HEK293 (cell line): Measurements from ENCODE around the gene IKZF4.

Experiments used
- BCL11A ChIP-seq: fragments of 450-650 bp; formaldehyde crosslinking; IDR thresholded peaks from 2 replicates; pipeline ENCODE4 v1.5.1; 2016; ENCODE audit warnings: low read depth, missing biosample characterization, missing genetic modification characterization
- FEZF1 ChIP-seq: fragments of 450-650 bp; formaldehyde crosslinking; IDR thresholded peaks from 2 replicates; pipeline ENCODE4 v1.5.1; 2016; ENCODE audit warnings: missing biosample characterization, missing genetic modification characterization
- HOXA7 ChIP-seq: sonication (generic); formaldehyde crosslinking; IDR thresholded peaks from 2 replicates; pipeline ENCODE4 v1.8.1; 2022; ENCODE audit warnings: missing genetic modification reagents, borderline replicate concordance
- HOXC10 ChIP-seq: sonication (generic); formaldehyde crosslinking; IDR thresholded peaks from 2 replicates; pipeline ENCODE4 v1.8.1; 2023; ENCODE audit warnings: mild to moderate bottlenecking, missing genetic modification reagents
- KLF1 ChIP-seq: fragments of 450-650 bp; formaldehyde crosslinking; IDR thresholded peaks from 2 replicates; pipeline ENCODE4 v1.5.1; 2016; ENCODE audit warnings: missing biosample characterization, missing genetic modification characterization
- PRDM1 ChIP-seq: fragments of 450-650 bp; formaldehyde crosslinking; IDR thresholded peaks from 2 replicates; pipeline ENCODE4; 2016; ENCODE audit warnings: missing biosample characterization, missing genetic modification characterization
- SCRT2 ChIP-seq: fragments of 450-650 bp; formaldehyde crosslinking; IDR thresholded peaks from 2 replicates; pipeline ENCODE4 v1.5.1; 2016; ENCODE audit warnings: missing biosample characterization, missing genetic modification characterization
- YY1 ChIP-seq: fragments of 450-650 bp; formaldehyde crosslinking; IDR thresholded peaks from 2 replicates; pipeline ENCODE4 v1.5.1; 2018; ENCODE audit warnings: missing biosample characterization, missing genetic modification characterization
- ZBTB21 ChIP-seq: fragments of 450-650 bp; formaldehyde crosslinking; IDR thresholded peaks from 2 replicates; pipeline ENCODE4 v1.5.1; 2017; ENCODE audit warnings: missing biosample characterization, missing genetic modification characterization
- ZEB2 ChIP-seq: fragments of 450-650 bp; formaldehyde crosslinking; IDR thresholded peaks from 2 replicates; pipeline ENCODE4 v1.5.1; 2016; ENCODE audit warnings: missing biosample characterization, missing genetic modification characterization
- ZNF223 ChIP-seq: fragments of 450-650 bp; formaldehyde crosslinking; IDR thresholded peaks from 2 replicates; pipeline ENCODE4 v1.5.1; 2016; ENCODE audit warnings: missing biosample characterization, missing genetic modification characterization
- ZNF302 ChIP-seq: fragments of 450-650 bp; formaldehyde crosslinking; IDR thresholded peaks from 2 replicates; pipeline ENCODE4 v1.5.1; 2016; ENCODE audit warnings: missing biosample characterization, missing genetic modification characterization, low read depth
- ZNF529 ChIP-seq: fragments of 450-650 bp; formaldehyde crosslinking; IDR thresholded peaks from 2 replicates; pipeline ENCODE4 v1.5.1; 2017; ENCODE audit warnings: missing genetic modification characterization, missing biosample characterization; ENCODE audit not compliant: insufficient replicate concordance
- ZNF549 ChIP-seq: fragments of 450-650 bp; IDR thresholded peaks from 2 replicates; pipeline ENCODE4 v1.5.1; 2018; ENCODE audit warnings: missing biosample characterization, missing genetic modification characterization, mild to moderate bottlenecking, inconsistent platforms, moderate library complexity
- ZNF621 ChIP-seq: fragments of 450-650 bp; formaldehyde crosslinking; IDR thresholded peaks from 2 replicates; pipeline ENCODE4 v1.5.1; 2017; ENCODE audit warnings: missing biosample characterization, missing genetic modification characterization
- ZNF626 ChIP-seq: fragments of 450-650 bp; sonication (Bioruptor Pico); formaldehyde crosslinking; IDR thresholded peaks from 2 replicates; pipeline ENCODE4 v1.5.1; 2018; ENCODE audit warnings: missing biosample characterization, missing genetic modification characterization, inconsistent platforms
- ZNF670 ChIP-seq: fragments of 450-650 bp; formaldehyde crosslinking; IDR thresholded peaks from 2 replicates; pipeline ENCODE4 v1.5.1; 2016; ENCODE audit warnings: missing biosample characterization, missing genetic modification characterization, low read depth
- ZNF777 ChIP-seq: fragments of 450-650 bp; formaldehyde crosslinking; IDR thresholded peaks from 2 replicates; pipeline ENCODE4 v1.5.1; 2017; ENCODE audit warnings: missing biosample characterization, missing genetic modification characterization, borderline replicate concordance
- ZNF791 ChIP-seq: fragments of 450-650 bp; formaldehyde crosslinking; IDR thresholded peaks from 2 replicates; pipeline ENCODE4 v1.5.1; 2016; ENCODE audit warnings: missing biosample characterization, missing genetic modification characterization
- ZNF792 ChIP-seq: fragments of 450-650 bp; formaldehyde crosslinking; IDR thresholded peaks from 2 replicates; pipeline ENCODE4 v1.5.1; 2016; ENCODE audit warnings: missing biosample characterization, missing genetic modification characterization
- ZSCAN30 ChIP-seq: fragments of 450-650 bp; IDR thresholded peaks from 2 replicates; pipeline ENCODE4 v1.5.1; 2018; ENCODE audit warnings: missing biosample characterization, mild to moderate bottlenecking, missing genetic modification characterization, moderate library complexity
- TF ChIP-seq, protein P1 (sequence below): fragments of 450-650 bp; formaldehyde crosslinking; IDR thresholded peaks from 2 replicates; pipeline ENCODE4 v1.5.1; 2016; ENCODE audit warnings: missing biosample characterization, missing genetic modification characterization
- TF ChIP-seq, protein P2 (sequence below): fragments of 450-650 bp; formaldehyde crosslinking; IDR thresholded peaks from 2 replicates; pipeline ENCODE4 v1.5.1; 2016; ENCODE audit warnings: missing biosample characterization, missing genetic modification characterization, low read depth
- TF ChIP-seq, protein P3 (sequence below): fragments of 450-650 bp; formaldehyde crosslinking; IDR thresholded peaks from 2 replicates; pipeline ENCODE4 v1.5.1; 2017; ENCODE audit warnings: missing biosample characterization, missing genetic modification characterization
- TF ChIP-seq, protein P4 (sequence below): fragments of 450-650 bp; formaldehyde crosslinking; IDR thresholded peaks from 2 replicates; pipeline ENCODE4 v1.5.1; 2017; ENCODE audit warnings: missing biosample characterization, missing genetic modification characterization
- TF ChIP-seq, protein P5 (sequence below): fragments of 450-650 bp; IDR thresholded peaks from 2 replicates; pipeline ENCODE4 v1.5.1; 2018; ENCODE audit warnings: missing biosample characterization, mild to moderate bottlenecking, missing genetic modification characterization
- TF ChIP-seq, protein P6 (sequence below): fragments of 450-650 bp; formaldehyde crosslinking; IDR thresholded peaks from 2 replicates; pipeline ENCODE4 v1.5.1; 2017; ENCODE audit warnings: missing biosample characterization, missing genetic modification characterization
- TF ChIP-seq, protein P7 (sequence below): fragments of 450-650 bp; formaldehyde crosslinking; IDR thresholded peaks from 2 replicates; pipeline ENCODE4 v1.5.1; 2017; ENCODE audit warnings: missing biosample characterization, missing genetic modification characterization

IKZF4 gene

DNA sequence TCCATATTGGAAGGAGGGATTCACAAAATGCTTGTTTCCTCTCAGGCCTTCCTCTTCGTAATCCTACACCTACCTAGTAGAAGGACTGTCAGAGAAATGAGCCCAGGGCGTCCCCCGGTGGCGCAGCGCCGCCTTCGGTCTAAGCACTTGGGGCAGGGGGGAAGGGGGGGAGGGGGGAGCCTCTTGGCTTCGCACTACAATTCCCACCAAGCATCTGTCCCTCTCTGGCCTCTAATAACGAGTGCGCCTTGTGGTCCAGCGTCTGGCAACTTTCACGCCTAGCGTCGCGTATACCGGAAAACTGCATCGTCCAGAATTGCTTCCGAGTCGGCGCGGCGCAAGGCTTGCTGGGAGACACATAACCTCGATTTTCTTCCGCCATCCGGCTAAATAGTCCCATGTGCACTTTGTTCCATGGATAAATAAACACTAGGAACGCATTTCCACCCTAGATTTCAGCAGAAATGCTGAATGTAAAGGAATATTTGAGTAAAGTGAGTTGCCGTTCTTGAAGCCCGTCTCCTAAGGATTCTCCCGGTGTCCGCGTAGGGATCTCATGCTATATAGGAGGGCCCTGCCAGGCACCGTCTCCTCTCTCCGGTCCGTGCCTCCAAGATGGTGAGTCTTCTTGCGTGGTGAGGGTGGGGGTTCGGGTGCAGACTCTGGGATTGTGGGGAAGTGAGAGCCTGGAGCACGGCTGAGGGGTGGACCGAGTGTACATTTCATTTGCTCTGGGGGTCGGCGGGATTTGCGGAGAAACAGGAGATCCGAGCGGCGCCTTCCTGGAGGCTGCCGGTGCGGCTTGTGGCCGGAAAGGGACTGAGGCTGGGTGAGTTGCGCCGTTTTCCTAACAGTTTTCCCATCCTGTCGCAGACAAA is 20.9 kb downstream of the IKZF4 start, which contains the start of gene RPS26 (continued):
- TF ChIP-seq, protein P1, sequence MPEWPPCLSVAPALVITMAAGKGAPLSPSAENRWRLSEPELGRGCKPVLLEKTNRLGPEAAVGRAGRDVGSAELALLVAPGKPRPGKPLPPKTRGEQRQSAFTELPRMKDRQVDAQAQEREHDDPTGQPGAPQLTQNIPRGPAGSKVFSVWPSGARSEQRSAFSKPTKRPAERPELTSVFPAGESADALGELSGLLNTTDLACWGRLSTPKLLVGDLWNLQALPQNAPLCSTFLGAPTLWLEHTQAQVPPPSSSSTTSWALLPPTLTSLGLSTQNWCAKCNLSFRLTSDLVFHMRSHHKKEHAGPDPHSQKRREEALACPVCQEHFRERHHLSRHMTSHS (tag by site-specific recombination): no peak
- TF ChIP-seq, protein P2, sequence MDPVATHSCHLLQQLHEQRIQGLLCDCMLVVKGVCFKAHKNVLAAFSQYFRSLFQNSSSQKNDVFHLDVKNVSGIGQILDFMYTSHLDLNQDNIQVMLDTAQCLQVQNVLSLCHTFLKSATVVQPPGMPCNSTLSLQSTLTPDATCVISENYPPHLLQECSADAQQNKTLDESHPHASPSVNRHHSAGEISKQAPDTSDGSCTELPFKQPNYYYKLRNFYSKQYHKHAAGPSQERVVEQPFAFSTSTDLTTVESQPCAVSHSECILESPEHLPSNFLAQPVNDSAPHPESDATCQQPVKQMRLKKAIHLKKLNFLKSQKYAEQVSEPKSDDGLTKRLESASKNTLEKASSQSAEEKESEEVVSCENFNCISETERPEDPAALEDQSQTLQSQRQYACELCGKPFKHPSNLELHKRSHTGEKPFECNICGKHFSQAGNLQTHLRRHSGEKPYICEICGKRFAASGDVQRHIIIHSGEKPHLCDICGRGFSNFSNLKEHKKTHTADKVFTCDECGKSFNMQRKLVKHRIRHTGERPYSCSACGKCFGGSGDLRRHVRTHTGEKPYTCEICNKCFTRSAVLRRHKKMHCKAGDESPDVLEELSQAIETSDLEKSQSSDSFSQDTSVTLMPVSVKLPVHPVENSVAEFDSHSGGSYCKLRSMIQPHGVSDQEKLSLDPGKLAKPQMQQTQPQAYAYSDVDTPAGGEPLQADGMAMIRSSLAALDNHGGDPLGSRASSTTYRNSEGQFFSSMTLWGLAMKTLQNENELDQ (tag by site-specific recombination): peak; percentile 19; the same call in 1 of the 2 replicates
- TF ChIP-seq FEZF1 (tag by site-specific recombination): peak; percentile 52; the same call in 1 of the 2 replicates
- TF ChIP-seq YY1: peak; percentile 94
- TF ChIP-seq HOXA7 (CRISPR knock-in tag): no peak
- TF ChIP-seq PRDM1 (tag by site-specific recombination): 0 out of 2 replicates have a peak, but pooled peaks have one; percentile 6
- TF ChIP-seq KLF1 (tag by site-specific recombination): peak; percentile 59
- TF ChIP-seq, protein P3, sequence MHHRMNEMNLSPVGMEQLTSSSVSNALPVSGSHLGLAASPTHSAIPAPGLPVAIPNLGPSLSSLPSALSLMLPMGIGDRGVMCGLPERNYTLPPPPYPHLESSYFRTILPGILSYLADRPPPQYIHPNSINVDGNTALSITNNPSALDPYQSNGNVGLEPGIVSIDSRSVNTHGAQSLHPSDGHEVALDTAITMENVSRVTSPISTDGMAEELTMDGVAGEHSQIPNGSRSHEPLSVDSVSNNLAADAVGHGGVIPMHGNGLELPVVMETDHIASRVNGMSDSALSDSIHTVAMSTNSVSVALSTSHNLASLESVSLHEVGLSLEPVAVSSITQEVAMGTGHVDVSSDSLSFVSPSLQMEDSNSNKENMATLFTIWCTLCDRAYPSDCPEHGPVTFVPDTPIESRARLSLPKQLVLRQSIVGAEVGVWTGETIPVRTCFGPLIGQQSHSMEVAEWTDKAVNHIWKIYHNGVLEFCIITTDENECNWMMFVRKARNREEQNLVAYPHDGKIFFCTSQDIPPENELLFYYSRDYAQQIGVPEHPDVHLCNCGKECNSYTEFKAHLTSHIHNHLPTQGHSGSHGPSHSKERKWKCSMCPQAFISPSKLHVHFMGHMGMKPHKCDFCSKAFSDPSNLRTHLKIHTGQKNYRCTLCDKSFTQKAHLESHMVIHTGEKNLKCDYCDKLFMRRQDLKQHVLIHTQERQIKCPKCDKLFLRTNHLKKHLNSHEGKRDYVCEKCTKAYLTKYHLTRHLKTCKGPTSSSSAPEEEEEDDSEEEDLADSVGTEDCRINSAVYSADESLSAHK (tag by site-specific recombination): peak; percentile 81
- TF ChIP-seq ZNF529 (tag by site-specific recombination): no peak
- TF ChIP-seq, protein P4, sequence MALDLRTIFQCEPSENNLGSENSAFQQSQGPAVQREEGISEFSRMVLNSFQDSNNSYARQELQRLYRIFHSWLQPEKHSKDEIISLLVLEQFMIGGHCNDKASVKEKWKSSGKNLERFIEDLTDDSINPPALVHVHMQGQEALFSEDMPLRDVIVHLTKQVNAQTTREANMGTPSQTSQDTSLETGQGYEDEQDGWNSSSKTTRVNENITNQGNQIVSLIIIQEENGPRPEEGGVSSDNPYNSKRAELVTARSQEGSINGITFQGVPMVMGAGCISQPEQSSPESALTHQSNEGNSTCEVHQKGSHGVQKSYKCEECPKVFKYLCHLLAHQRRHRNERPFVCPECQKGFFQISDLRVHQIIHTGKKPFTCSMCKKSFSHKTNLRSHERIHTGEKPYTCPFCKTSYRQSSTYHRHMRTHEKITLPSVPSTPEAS (tag by site-specific recombination): peak; percentile 68
- TF ChIP-seq BCL11A (tag by site-specific recombination): peak; percentile 76
- TF ChIP-seq ZNF302: no peak
- TF ChIP-seq ZNF777: 0 out of 2 replicates have a peak, but pooled peaks have one; percentile 47
- TF ChIP-seq ZNF626 (tag by site-specific recombination): no peak
- TF ChIP-seq ZNF549 (tag by site-specific recombination): no peak
- TF ChIP-seq HOXC10 (CRISPR knock-in tag): 0 out of 2 replicates have a peak, but pooled peaks have one; percentile 11
- TF ChIP-seq ZSCAN30 (tag by site-specific recombination): peak; percentile 90
- no peak for TF ChIP-seq ZNF670 (tag by site-specific recombination)
- peak; percentile 100 for TF ChIP-seq ZEB2 (tag by site-specific recombination)
- TF ChIP-seq ZBTB21 (tag by site-specific recombination): peak; percentile 90
- TF ChIP-seq ZNF791: no peak
- TF ChIP-seq, protein P5, sequence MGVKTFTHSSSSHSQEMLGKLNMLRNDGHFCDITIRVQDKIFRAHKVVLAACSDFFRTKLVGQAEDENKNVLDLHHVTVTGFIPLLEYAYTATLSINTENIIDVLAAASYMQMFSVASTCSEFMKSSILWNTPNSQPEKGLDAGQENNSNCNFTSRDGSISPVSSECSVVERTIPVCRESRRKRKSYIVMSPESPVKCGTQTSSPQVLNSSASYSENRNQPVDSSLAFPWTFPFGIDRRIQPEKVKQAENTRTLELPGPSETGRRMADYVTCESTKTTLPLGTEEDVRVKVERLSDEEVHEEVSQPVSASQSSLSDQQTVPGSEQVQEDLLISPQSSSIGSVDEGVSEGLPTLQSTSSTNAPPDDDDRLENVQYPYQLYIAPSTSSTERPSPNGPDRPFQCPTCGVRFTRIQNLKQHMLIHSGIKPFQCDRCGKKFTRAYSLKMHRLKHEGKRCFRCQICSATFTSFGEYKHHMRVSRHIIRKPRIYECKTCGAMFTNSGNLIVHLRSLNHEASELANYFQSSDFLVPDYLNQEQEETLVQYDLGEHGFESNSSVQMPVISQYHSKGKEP (tag by site-specific recombination): peak; percentile 60; the same call in 1 of the 2 replicates
- no peak for TF ChIP-seq ZNF621 (tag by site-specific recombination)
- TF ChIP-seq SCRT2 (tag by site-specific recombination): 0 out of 2 replicates have a peak, but pooled peaks have one; percentile 20
- TF ChIP-seq, protein P6, sequence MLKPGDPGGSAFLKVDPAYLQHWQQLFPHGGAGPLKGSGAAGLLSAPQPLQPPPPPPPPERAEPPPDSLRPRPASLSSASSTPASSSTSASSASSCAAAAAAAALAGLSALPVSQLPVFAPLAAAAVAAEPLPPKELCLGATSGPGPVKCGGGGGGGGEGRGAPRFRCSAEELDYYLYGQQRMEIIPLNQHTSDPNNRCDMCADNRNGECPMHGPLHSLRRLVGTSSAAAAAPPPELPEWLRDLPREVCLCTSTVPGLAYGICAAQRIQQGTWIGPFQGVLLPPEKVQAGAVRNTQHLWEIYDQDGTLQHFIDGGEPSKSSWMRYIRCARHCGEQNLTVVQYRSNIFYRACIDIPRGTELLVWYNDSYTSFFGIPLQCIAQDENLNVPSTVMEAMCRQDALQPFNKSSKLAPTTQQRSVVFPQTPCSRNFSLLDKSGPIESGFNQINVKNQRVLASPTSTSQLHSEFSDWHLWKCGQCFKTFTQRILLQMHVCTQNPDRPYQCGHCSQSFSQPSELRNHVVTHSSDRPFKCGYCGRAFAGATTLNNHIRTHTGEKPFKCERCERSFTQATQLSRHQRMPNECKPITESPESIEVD (tag by site-specific recombination): peak; percentile 54
- TF ChIP-seq, protein P7, sequence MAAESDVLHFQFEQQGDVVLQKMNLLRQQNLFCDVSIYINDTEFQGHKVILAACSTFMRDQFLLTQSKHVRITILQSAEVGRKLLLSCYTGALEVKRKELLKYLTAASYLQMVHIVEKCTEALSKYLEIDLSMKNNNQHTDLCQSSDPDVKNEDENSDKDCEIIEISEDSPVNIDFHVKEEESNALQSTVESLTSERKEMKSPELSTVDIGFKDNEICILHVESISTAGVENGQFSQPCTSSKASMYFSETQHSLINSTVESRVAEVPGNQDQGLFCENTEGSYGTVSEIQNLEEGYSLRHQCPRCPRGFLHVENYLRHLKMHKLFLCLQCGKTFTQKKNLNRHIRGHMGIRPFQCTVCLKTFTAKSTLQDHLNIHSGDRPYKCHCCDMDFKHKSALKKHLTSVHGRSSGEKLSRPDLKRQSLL (tag by site-specific recombination): no peak
- no peak for TF ChIP-seq ZNF792 (tag by site-specific recombination)
- 0 out of 2 replicates have a peak, but pooled peaks have one; percentile 41 for TF ChIP-seq ZNF223
